ENCODE results near the gene NKG7. TPM values are rescaled to one million over a fixed set of nuclear protein-coding genes. Genes with fewer than 3 reads are reported as not detected.
"Not testable (repeated sequence)": the region's sequence is repeated elsewhere in the genome, so short reads cannot be mapped to it uniquely, and the experiment has no call there.

The NKG7 gene
- total RNA-seq, 4 donors from 2014 or later = 1.5 to 4.1 (median 2.4) TPM; not detected in 1

- Histone ChIP-seq H3K27me3 (peaks cover 0 to 76% (median 0%) of the 10 kb centered on the region in 4 donors), H3K4me1 (peaks cover 0 to 9% (median 3%) of the 10 kb centered on the region in 4 donors), H3K36me3 (no peaks in the 10 kb centered on the region), H3K27ac (replicated peaks in 1 of 4) (no peak overlapping the region), H3K4me3 (no peak overlapping the region), H3K9me3 (no peaks in the 10 kb centered on the region)
- WGBS = 77% methylated on average over 3 of the region's 3 CpGs
- TF ChIP-seq CTCF (IDR thresholded peaks at IDR 0.05) (no peak), EP300 (IDR thresholded peaks at IDR 0.05) (no peak), POLR2A (IDR thresholded peaks at IDR 0.05; ENCODE audit: low read depth) (no peak), POLR2AphosphoS5 (IDR thresholded peaks at IDR 0.05) (no peak)
- DNase-seq (ENCODE audit: extremely low spot score) = no peak
- intact Hi-C loops (cut with DNase I) = no loop called here
These were observed 45.3 kb upstream of the NKG7 start for GRCh38 chr19:51417810-51418157.

GRCh38 chr19:51417107-51417809 lies 44.8 kb upstream of the NKG7 start, which contains the start of gene SIGLEC10:
SIGLEC10 (minus strand) TSS chr19:51417642; CDS start chr19:51417581, 61 bp downstream.
- Histone ChIP-seq H3K27me3 (peaks cover 0 to 71% (median 0%) of the 10 kb centered on the region in 4 donors), H3K4me3 (no peak within 1 kb of the TSS), H3K27ac (replicated peaks in 1 of 4) (no peak within 1 kb of the TSS), H3K36me3 (no peaks in the 10 kb centered on the region), H3K9me3 (no peaks in the 10 kb centered on the region), H3K4me1 (peaks cover 0 to 9% (median 3%) of the 10 kb centered on the region in 4 donors)
- no peak for DNase-seq (ENCODE audit: extremely low spot score)
- TF ChIP-seq CTCF (IDR thresholded peaks at IDR 0.05) (no peak), POLR2A (IDR thresholded peaks at IDR 0.05; ENCODE audit: low read depth) (no peak), POLR2AphosphoS5 (IDR thresholded peaks at IDR 0.05) (no peak), EP300 (IDR thresholded peaks at IDR 0.05) (no peak)
- intact Hi-C loops (cut with DNase I) = no loop called here
- 54% methylated on average over 18 of the region's 21 CpGs for WGBS

GRCh38 chr19:51416422-51416821 lies 44.0 kb upstream of the NKG7 start:
- intact Hi-C loops (cut with DNase I); H3K27ac ChIP-seq (replicated peaks in 1 of 4); H3K4me3 ChIP-seq; H3K4me1 ChIP-seq; DNase-seq (ENCODE audit: extremely low spot score); H3K36me3 ChIP-seq; H3K9me3 ChIP-seq: not testable (repeated sequence)
- WGBS = 60% methylated on average over 4 of the region's 15 CpGs
- peaks cover 0 to 66% (median 0%) of the 10 kb centered on the region in 4 donors for H3K27me3 ChIP-seq

- no peak for TF ChIP-seq EP300 (IDR thresholded peaks at IDR 0.05)
- TF ChIP-seq POLR2AphosphoS5 (IDR thresholded peaks at IDR 0.05) = no peak
- no peak for TF ChIP-seq CTCF (IDR thresholded peaks at IDR 0.05)
- TF ChIP-seq POLR2A (IDR thresholded peaks at IDR 0.05; ENCODE audit: low read depth) = no peak
- no CpG with 5 or more reads among the region's 12 CpGs for WGBS
- Histone ChIP-seq H3K36me3 (no peaks in the 10 kb centered on the region), H3K9me3 (no peaks in the 10 kb centered on the region), H3K27me3 (peaks cover 0 to 65% (median 0%) of the 10 kb centered on the region in 4 donors), H3K27ac (replicated peaks in 1 of 4) (no peak overlapping the region), H3K4me1 (no peaks in the 10 kb centered on the region), H3K4me3 (no peak overlapping the region)
- DNase-seq (ENCODE audit: extremely low spot score) = no peak
- intact Hi-C loops (cut with DNase I) = no loop called here
These were observed 42.7 kb upstream of the NKG7 start for GRCh38 chr19:51415187-51415586.

- 94% methylated on average over 13 of the region's 15 CpGs for WGBS
- peaks cover 0 to 36% (median 0%) of the 10 kb centered on the region in 4 donors for H3K27me3 ChIP-seq
- no peak overlapping the region for H3K4me3 ChIP-seq
- H3K4me1 ChIP-seq = no peaks in the 10 kb centered on the region
- TF ChIP-seq CTCF (IDR thresholded peaks at IDR 0.05) = no peak
- TF ChIP-seq POLR2AphosphoS5 (IDR thresholded peaks at IDR 0.05) = no peak
- no peak for TF ChIP-seq POLR2A (IDR thresholded peaks at IDR 0.05; ENCODE audit: low read depth)
- TF ChIP-seq EP300 (IDR thresholded peaks at IDR 0.05) = no peak
- no peaks in the 10 kb centered on the region for H3K36me3 ChIP-seq
- H3K27ac ChIP-seq (replicated peaks in 1 of 4) = no peak overlapping the region
- intact Hi-C loops (cut with DNase I) = no loop called here
- no peak for DNase-seq (ENCODE audit: extremely low spot score)
- H3K9me3 ChIP-seq = peaks cover 0 to under 1% (median 0%) of the 10 kb centered on the region in 4 donors
These were observed 38.7 kb upstream of the NKG7 start for GRCh38 chr19:51410950-51411748.
